Body of pancreas (tissue), 4 donors: ENCODE measurements around the gene MED14. TPM values are rescaled to one million over a fixed set of nuclear protein-coding genes. Genes with fewer than 3 reads are reported as not detected.

Experiments used
- ATAC-seq: fragments of 150-250 bp; one replicate; pipeline ENCODE4 v1.9.1; 2016
- DNase-seq, 4 donors: peaks; one replicate each; pipeline ENCODE4 v3.0.0-alpha.2; 2019
- H3K27ac ChIP-seq, 4 donors: fragments of 200-600 bp; sonication (generic); 1 replicate in 3 of 4; 2 replicates in 1 of 4; pipeline versions ENCODE4 v1.5.1 to v1.6.1; 2016 to 2019; ENCODE audit warnings: mild to moderate bottlenecking in 1 of 4, mixed read lengths in 1 of 4, moderate library complexity in 1 of 4
- H3K27me3 ChIP-seq, 2 donors: fragments of 200-600 bp; sonication (generic); one replicate each; pipeline ENCODE4 v1.6.0; 2016; ENCODE audit warnings: mild to moderate bottlenecking in 1 of 2
- H3K36me3 ChIP-seq, 2 donors: fragments of 200-600 bp; sonication (generic); replicated peaks in 1 of 2; 2 replicates each; pipeline ENCODE4 v1.5.1; 2016; ENCODE audit warnings: low read depth in 2 of 2; ENCODE audit not compliant: insufficient read depth in 1 of 2
- H3K4me1 ChIP-seq: fragments of 200-600 bp; sonication (generic); one replicate; pipeline ENCODE4 v1.6.0; 2016
- H3K4me3 ChIP-seq, 2 donors: fragments of 200-600 bp; sonication (generic); 1 replicate in 1 of 2; 2 replicates in 1 of 2; pipeline ENCODE4 v1.5.1; 2016 to 2019
- H3K9me3 ChIP-seq, 3 donors: fragments of 200-600 bp; sonication (generic); 1 replicate in 2 of 3; 2 replicates in 1 of 3; pipeline ENCODE4 v1.5.1; 2016
- POLR2A ChIP-seq, 3 donors: fragments of 450-650 bp; IDR thresholded peaks; one replicate each; pipeline ENCODE4 v1.6.1; 2016; ENCODE audit warnings: antibody characterized with exemption in 3 of 3, mild to moderate bottlenecking in 2 of 3
- WGBS, 2 donors: methylation state at CpG; one replicate each; pipeline ENCODE4 v1.1.5; 2017; 5-methylcytosine and 5-hydroxymethylcytosine counted together
- intact Hi-C: fragments of 100-400 bp; cut with DNase I; formaldehyde crosslinking; loops from one replicate; pipeline ENCODE4 v1.15.1; 2023
- total RNA-seq, 2 donors: library from RNA; depleted of rRNA; stranded (reverse); fragments of >200 nt; gene quantifications; one replicate each; pipeline ENCODE4 v1.1.0, GENCODE V29; 2016
- TF ChIP-seq, protein P1 (sequence below), 7 experiments: fragments of 450-650 bp in 4 of 7; fragments of 200-600 bp in 3 of 7; sonication (generic) in 3 of 7; IDR thresholded peaks; one replicate each; pipeline ENCODE4 v1.5.1; 2016 to 2019; ENCODE audit warnings: antibody characterized with exemption in 7 of 7

The MED14 gene
- total RNA-seq, 2 donors from 2014 or later = 21.4 to 27.0 TPM

DNA sequence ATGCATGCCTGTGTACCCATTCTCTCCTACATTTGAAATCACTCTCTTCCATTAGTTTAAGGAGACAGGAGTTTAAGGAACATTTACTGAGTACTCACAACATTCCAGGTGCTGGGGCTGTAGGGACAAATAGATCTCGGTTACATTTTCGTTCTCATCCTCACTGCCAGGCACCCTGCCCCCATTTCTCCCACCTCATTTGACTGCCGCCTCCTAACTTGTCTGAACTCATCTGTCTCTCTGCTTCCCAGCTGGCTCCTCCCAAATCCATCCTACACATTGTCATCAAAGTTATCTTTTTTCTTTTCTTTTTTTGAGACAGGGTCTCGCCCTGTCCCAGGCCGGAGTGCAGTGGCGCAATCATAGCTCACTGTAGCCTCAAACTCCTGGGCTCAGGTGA, 131.9 kb downstream of the MED14 start:
- DNase-seq (no peak), ATAC-seq (no peak)
- H3K4me1 ChIP-seq = no peaks in the 10 kb centered on the region
- no peak overlapping the region for H3K4me3 ChIP-seq
- H3K27me3 ChIP-seq = no peaks in the 10 kb centered on the region
- no peak overlapping the region for H3K27ac ChIP-seq
- no peaks in the 10 kb centered on the region for H3K9me3 ChIP-seq
- H3K36me3 ChIP-seq = peaks cover 0 to 2% of the 10 kb centered on the region in 2 donors
- intact Hi-C loops = no loop called here
- TF ChIP-seq, protein P1, sequence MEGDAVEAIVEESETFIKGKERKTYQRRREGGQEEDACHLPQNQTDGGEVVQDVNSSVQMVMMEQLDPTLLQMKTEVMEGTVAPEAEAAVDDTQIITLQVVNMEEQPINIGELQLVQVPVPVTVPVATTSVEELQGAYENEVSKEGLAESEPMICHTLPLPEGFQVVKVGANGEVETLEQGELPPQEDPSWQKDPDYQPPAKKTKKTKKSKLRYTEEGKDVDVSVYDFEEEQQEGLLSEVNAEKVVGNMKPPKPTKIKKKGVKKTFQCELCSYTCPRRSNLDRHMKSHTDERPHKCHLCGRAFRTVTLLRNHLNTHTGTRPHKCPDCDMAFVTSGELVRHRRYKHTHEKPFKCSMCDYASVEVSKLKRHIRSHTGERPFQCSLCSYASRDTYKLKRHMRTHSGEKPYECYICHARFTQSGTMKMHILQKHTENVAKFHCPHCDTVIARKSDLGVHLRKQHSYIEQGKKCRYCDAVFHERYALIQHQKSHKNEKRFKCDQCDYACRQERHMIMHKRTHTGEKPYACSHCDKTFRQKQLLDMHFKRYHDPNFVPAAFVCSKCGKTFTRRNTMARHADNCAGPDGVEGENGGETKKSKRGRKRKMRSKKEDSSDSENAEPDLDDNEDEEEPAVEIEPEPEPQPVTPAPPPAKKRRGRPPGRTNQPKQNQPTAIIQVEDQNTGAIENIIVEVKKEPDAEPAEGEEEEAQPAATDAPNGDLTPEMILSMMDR (IDR thresholded peaks at IDR 0.05) = no peak
- TF ChIP-seq POLR2A (IDR thresholded peaks at IDR 0.05) = no peak
- WGBS, 2 donors = 97 to 98% methylated on average over 5 to 6 of the region's 6 CpGs

Other genes starting within 250 kb of the MED14 start
- 10 to 100 TPM; 36.8 to 56.7 TPM for gene ATP6AP2, start 154.6 kb downstream of the MED14 start, total RNA-seq
- not detected for gene MPC1L, start 112.1 kb downstream of the MED14 start, total RNA-seq
- 10 to 100 TPM; 10.6 to 10.9 TPM for gene CXorf38, start 88.0 kb downstream of the MED14 start, total RNA-seq